ENCODE measurements around the gene CAMTA1. TPM values are rescaled to one million over a fixed set of nuclear protein-coding genes. Genes with fewer than 3 reads are reported as not detected.

Gene CAMTA1
- total and polyA plus RNA-seq, 4 donors = 90.5 to 236 (median 195) TPM

GRCh38 chr1:6969762-6970161, 184.5 kb downstream of the CAMTA1 start:
- 100% methylated on average over 2 of the region's 2 CpGs for WGBS (ENCODE audit: insufficient coverage)
- peaks cover 47% of the 10 kb centered on the region for H3K4me1 ChIP-seq (ENCODE audit: control insufficient read depth, insufficient read depth, low read length)
- H3K27me3 ChIP-seq (ENCODE audit: control insufficient read depth, insufficient read depth, low read length) = no peaks in the 10 kb centered on the region
- no peak for DNase-seq (ENCODE audit: low read depth in 4 of 6, low spot score in 6 of 6)
- no peak overlapping the region for H3K4me3 ChIP-seq (ENCODE audit: low read depth, low read length)
- peaks cover 4% of the 10 kb centered on the region for H3K36me3 ChIP-seq (ENCODE audit: control insufficient read depth, insufficient read depth, low read length)
- no peaks in the 10 kb centered on the region for H3K9me3 ChIP-seq (ENCODE audit: control insufficient read depth, insufficient read depth, low read length)
- no peak overlapping the region for H3K27ac ChIP-seq (ENCODE audit: low read depth, low read length)

DNA sequence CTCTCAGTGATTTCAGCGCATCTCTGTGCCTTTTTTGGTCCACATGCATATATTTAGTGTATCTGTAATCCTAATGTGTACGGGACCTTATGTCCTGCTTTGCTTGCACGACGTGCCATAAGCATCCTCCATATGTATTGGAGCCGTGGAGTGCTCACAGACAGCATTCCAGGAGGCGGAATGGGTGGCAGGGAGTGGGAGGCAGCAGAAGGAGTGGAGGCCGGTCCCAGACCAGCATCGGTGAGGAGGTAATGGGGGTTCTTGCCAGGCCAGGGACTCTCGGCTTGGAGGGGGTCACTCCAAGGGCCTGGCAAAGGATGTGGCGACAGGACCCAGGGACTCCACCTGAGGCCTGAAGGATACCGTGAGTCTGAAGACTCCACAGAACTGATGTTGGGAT, 185.0 kb downstream of the CAMTA1 start:
- H3K27ac ChIP-seq (ENCODE audit: low read depth, low read length) = no peak overlapping the region
- no peak overlapping the region for H3K4me3 ChIP-seq (ENCODE audit: low read depth, low read length)
- H3K36me3 ChIP-seq (ENCODE audit: control insufficient read depth, insufficient read depth, low read length) = peaks cover 4% of the 10 kb centered on the region
- no peak for DNase-seq (ENCODE audit: low read depth in 4 of 6, low spot score in 6 of 6)
- WGBS (ENCODE audit: insufficient coverage) = 97% methylated on average over 10 of the region's 11 CpGs
- H3K27me3 ChIP-seq (ENCODE audit: control insufficient read depth, insufficient read depth, low read length) = no peaks in the 10 kb centered on the region
- H3K4me1 ChIP-seq (ENCODE audit: control insufficient read depth, insufficient read depth, low read length) = peaks cover 47% of the 10 kb centered on the region
- no peaks in the 10 kb centered on the region for H3K9me3 ChIP-seq (ENCODE audit: control insufficient read depth, insufficient read depth, low read length)

DNA sequence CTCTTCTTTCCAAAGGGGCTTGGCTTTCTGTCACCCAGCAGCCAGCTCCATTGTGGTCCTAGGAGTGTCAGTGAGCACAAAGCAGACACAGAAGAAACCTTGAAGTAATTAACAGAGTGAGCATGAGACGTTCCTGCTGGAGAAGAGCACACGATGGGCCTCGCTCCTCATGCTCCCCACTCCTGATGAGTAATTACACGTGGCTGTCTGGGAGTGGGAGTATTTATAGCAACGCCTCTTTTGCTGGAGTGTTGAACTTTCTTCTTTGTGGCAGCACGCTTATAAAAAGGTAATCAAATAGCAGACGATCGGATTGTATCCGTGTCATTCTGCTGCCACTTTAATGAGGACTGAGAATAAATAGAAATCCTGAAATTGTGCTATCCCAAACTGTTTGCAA, 185.8 kb downstream of the CAMTA1 start:
- Histone ChIP-seq H3K27me3 (ENCODE audit: control insufficient read depth, insufficient read depth, low read length) (no peaks in the 10 kb centered on the region), H3K27ac (ENCODE audit: low read depth, low read length) (no peak overlapping the region), H3K4me1 (ENCODE audit: control insufficient read depth, insufficient read depth, low read length) (peaks cover 47% of the 10 kb centered on the region), H3K9me3 (ENCODE audit: control insufficient read depth, insufficient read depth, low read length) (no peaks in the 10 kb centered on the region), H3K36me3 (ENCODE audit: control insufficient read depth, insufficient read depth, low read length) (peaks cover 4% of the 10 kb centered on the region), H3K4me3 (ENCODE audit: low read depth, low read length) (no peak overlapping the region)
- WGBS (ENCODE audit: insufficient coverage) = 27% methylated on average over 7 of the region's 9 CpGs
- peak in 1 of 6 donors; percentile 48 for DNase-seq (ENCODE audit: low read depth in 4 of 6, low spot score in 6 of 6)

DNA sequence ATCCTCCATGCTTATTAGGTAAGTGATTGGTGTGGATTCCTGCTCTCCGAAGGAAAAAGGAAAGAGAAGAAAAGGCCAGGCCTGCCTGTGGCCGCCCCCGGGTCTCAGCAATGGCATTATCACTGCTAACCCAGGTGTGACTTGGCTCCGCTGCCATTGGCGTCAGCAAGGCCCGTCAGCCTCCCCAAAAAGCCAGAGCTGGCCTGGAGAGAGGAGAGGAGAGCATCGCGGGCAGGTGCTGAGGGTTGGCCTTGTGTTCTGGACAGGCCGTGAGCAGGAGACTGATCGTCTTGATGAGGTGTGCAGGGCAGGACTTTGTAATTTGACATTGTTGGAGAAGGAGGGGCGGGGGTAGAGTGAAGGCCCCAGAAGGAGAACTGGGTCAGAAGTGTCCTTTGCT, 186.4 kb downstream of the CAMTA1 start:
- WGBS (ENCODE audit: insufficient coverage) = 68% methylated on average over 10 of the region's 11 CpGs
- H3K4me1 ChIP-seq (ENCODE audit: control insufficient read depth, insufficient read depth, low read length) = peaks cover 51% of the 10 kb centered on the region
- no peaks in the 10 kb centered on the region for H3K27me3 ChIP-seq (ENCODE audit: control insufficient read depth, insufficient read depth, low read length)
- peaks cover 4% of the 10 kb centered on the region for H3K36me3 ChIP-seq (ENCODE audit: control insufficient read depth, insufficient read depth, low read length)
- no peak overlapping the region for H3K27ac ChIP-seq (ENCODE audit: low read depth, low read length)
- H3K9me3 ChIP-seq (ENCODE audit: control insufficient read depth, insufficient read depth, low read length) = no peaks in the 10 kb centered on the region
- DNase-seq (ENCODE audit: low read depth in 4 of 6, low spot score in 6 of 6) = no peak
- H3K4me3 ChIP-seq (ENCODE audit: low read depth, low read length) = no peak overlapping the region

DNA sequence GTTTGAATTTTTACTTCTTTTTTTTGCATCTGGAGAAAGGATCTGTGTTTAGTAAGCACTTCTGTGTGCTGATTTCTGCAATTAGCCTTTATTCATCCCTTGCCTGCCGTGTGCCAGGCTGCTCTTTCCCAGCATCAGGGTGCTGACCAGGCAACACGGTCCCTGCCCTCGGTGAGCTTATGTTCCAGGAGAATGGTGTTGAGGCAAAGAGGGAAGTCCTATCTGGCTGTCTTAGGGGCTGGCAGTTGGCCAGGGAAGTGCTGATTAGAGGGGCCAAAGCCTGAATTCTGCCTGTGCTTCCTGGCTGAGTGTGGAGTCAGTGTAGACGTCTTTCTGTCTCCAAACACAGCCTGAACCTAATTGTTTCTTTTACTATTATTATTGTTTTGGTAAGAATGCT, 187.1 kb downstream of the CAMTA1 start:
- no peak overlapping the region for H3K27ac ChIP-seq (ENCODE audit: low read depth, low read length)
- peaks cover 54% of the 10 kb centered on the region for H3K4me1 ChIP-seq (ENCODE audit: control insufficient read depth, insufficient read depth, low read length)

DNA sequence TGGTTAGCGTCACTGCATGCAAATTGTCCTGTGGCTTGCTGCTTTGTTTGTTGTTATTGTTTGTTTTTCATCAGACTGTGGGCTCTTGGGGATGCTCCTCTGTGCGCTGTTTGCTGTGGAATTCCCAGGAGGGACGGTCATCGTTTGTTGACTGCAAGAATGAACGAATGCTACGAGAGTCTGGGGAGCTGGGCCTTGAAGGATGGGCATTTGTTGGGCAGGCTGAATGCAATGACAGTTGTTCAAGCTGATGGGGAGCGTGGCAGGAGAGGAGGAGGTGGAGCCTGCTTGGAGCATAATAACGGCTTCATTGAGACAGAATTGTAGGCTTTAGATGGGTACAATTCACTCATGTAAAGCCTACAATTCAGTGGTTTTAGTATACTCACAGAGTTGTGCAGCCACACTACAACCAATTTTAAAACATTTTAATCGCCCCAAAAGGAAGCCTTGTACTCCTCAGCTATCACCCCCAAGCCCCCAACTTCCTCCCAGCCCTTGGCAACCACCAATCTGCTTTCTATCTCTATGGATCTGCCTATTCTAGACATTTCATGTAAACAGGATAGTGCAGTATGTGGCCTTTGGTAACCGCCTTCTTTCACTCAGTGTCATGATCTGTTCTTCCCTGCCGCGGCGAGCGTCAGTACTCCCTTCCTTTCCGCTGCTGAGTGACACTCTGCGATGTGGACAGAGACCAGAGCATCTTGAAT, 190.2 kb downstream of the CAMTA1 start:
- Histone ChIP-seq H3K36me3 (ENCODE audit: control insufficient read depth, insufficient read depth, low read length) (peaks cover 2% of the 10 kb centered on the region), H3K27me3 (ENCODE audit: control insufficient read depth, insufficient read depth, low read length) (no peaks in the 10 kb centered on the region), H3K9me3 (ENCODE audit: control insufficient read depth, insufficient read depth, low read length) (no peaks in the 10 kb centered on the region), H3K4me1 (ENCODE audit: control insufficient read depth, insufficient read depth, low read length) (peaks cover 57% of the 10 kb centered on the region), H3K27ac (ENCODE audit: low read depth, low read length) (no peak overlapping the region), H3K4me3 (ENCODE audit: low read depth, low read length) (no peak overlapping the region)
- DNase-seq (ENCODE audit: low read depth in 4 of 6, low spot score in 6 of 6) = peak in 1 of 6 donors; percentile 76
- 62% methylated on average over 13 of the region's 16 CpGs for WGBS (ENCODE audit: insufficient coverage)

More for the DNA sequence above, 187.1 kb downstream of the CAMTA1 start:
- Histone ChIP-seq H3K9me3 (ENCODE audit: control insufficient read depth, insufficient read depth, low read length) (no peaks in the 10 kb centered on the region), H3K4me3 (ENCODE audit: low read depth, low read length) (no peak overlapping the region), H3K36me3 (ENCODE audit: control insufficient read depth, insufficient read depth, low read length) (peaks cover 4% of the 10 kb centered on the region), H3K27me3 (ENCODE audit: control insufficient read depth, insufficient read depth, low read length) (no peaks in the 10 kb centered on the region)
- WGBS (ENCODE audit: insufficient coverage) = 44% methylated on average over 2 of the region's 4 CpGs
- no peak for DNase-seq (ENCODE audit: low read depth in 4 of 6, low spot score in 6 of 6)

DNA sequence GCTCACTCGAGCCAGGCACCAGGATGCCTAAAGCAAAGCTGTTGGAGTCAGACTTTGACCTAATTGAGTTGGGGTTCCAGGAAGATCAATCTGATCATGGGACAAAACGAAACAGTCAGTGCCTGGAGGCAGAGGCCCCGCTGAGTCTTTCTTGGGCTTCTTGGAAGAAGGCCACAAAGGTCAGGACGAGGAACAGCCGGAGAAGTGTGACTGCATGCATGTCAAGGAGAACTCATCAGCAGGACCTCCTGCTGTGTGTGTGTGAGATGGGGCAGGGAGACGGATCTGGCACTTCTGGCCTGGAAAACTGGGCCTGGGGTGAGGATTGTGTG, 190.8 kb downstream of the CAMTA1 start:
- H3K27ac ChIP-seq (ENCODE audit: low read depth, low read length) = no peak overlapping the region
- H3K4me1 ChIP-seq (ENCODE audit: control insufficient read depth, insufficient read depth, low read length) = peaks cover 52% of the 10 kb centered on the region
- no peaks in the 10 kb centered on the region for H3K9me3 ChIP-seq (ENCODE audit: control insufficient read depth, insufficient read depth, low read length)
- WGBS (ENCODE audit: insufficient coverage) = 59% methylated on average over 6 of the region's 6 CpGs
- peaks cover 2% of the 10 kb centered on the region for H3K36me3 ChIP-seq (ENCODE audit: control insufficient read depth, insufficient read depth, low read length)
- no peak overlapping the region for H3K4me3 ChIP-seq (ENCODE audit: low read depth, low read length)
- DNase-seq (ENCODE audit: low read depth in 4 of 6, low spot score in 6 of 6) = no peak
- H3K27me3 ChIP-seq (ENCODE audit: control insufficient read depth, insufficient read depth, low read length) = no peaks in the 10 kb centered on the region

DNA sequence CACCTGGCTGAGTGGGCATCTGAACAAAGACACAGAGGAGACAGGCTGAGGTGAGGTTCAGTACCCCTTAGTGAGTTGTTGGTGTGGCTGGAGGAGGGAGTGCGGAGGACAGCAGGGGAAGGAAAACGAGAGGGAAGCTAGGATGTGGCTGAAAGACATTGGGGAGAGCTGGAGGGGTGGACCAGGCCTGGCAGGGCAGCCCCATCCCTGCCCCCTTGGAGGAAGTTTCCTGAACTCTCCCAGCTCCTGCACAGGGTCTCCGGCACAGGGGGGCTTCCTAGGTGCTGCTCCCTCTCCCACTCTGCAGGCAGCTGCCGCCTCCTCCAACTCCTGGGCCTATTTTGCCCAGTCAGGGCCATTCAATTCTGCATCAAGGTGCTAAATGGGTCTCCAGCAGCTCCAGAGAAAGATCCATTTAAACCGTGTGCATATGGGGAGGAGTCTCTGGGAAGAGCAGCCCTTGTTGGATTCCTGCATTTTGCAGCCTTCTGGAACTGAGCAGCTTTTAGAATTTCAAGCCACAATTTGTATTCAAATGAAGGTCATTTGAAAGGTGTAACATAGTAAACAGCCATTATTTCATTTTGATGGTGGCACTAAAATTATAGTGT, 193.9 kb downstream of the CAMTA1 start:
- Histone ChIP-seq H3K36me3 (ENCODE audit: control insufficient read depth, insufficient read depth, low read length) (peaks cover 6% of the 10 kb centered on the region), H3K27ac (ENCODE audit: low read depth, low read length) (no peak overlapping the region), H3K27me3 (ENCODE audit: control insufficient read depth, insufficient read depth, low read length) (no peaks in the 10 kb centered on the region), H3K4me3 (ENCODE audit: low read depth, low read length) (no peak overlapping the region), H3K9me3 (ENCODE audit: control insufficient read depth, insufficient read depth, low read length) (no peaks in the 10 kb centered on the region), H3K4me1 (ENCODE audit: control insufficient read depth, insufficient read depth, low read length) (peaks cover 37% of the 10 kb centered on the region)
- DNase-seq (ENCODE audit: low read depth in 4 of 6, low spot score in 6 of 6) = peak in 1 of 6 donors; percentile 72
- 68% methylated on average over 4 of the region's 5 CpGs for WGBS (ENCODE audit: insufficient coverage)

- H3K27me3 ChIP-seq (ENCODE audit: control insufficient read depth, insufficient read depth, low read length) = no peaks in the 10 kb centered on the region
- no peak for DNase-seq (ENCODE audit: low read depth in 4 of 6, low spot score in 6 of 6)
- no peaks in the 10 kb centered on the region for H3K9me3 ChIP-seq (ENCODE audit: control insufficient read depth, insufficient read depth, low read length)
- no peak overlapping the region for H3K27ac ChIP-seq (ENCODE audit: low read depth, low read length)
- peaks cover 32% of the 10 kb centered on the region for H3K4me1 ChIP-seq (ENCODE audit: control insufficient read depth, insufficient read depth, low read length)
- H3K36me3 ChIP-seq (ENCODE audit: control insufficient read depth, insufficient read depth, low read length) = peaks cover 6% of the 10 kb centered on the region
- no peak overlapping the region for H3K4me3 ChIP-seq (ENCODE audit: low read depth, low read length)
Measured at GRCh38 chr1:6981595-6981994, 196.3 kb downstream of the CAMTA1 start.

DNA sequence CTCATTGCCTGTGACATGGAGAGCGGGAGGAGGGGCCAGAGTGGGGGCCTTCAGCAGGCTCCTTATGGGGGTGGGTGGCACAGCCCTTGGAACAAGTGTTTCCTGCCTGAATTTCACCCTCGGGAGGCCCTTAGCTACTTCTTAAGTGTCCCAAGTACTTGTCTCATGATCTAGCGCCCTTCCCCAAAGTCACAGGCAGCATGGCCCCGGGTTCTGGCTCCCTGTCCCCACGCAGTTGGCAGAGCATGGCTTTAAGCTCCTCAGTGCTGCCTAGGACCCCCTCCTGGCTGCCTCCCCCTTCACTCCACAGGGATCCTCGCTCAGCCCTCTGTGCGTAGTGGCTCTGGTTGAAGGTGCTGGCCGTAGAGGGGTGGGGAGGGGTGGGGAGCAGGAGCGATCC, 197.2 kb downstream of the CAMTA1 start:
- Histone ChIP-seq H3K4me3 (ENCODE audit: low read depth, low read length) (no peak overlapping the region), H3K36me3 (ENCODE audit: control insufficient read depth, insufficient read depth, low read length) (peaks cover 6% of the 10 kb centered on the region), H3K27me3 (ENCODE audit: control insufficient read depth, insufficient read depth, low read length) (no peaks in the 10 kb centered on the region), H3K27ac (ENCODE audit: low read depth, low read length) (no peak overlapping the region), H3K9me3 (ENCODE audit: control insufficient read depth, insufficient read depth, low read length) (no peaks in the 10 kb centered on the region), H3K4me1 (ENCODE audit: control insufficient read depth, insufficient read depth, low read length) (peaks cover 30% of the 10 kb centered on the region)
- no peak for DNase-seq (ENCODE audit: low read depth in 4 of 6, low spot score in 6 of 6)
- 91% methylated on average over 6 of the region's 9 CpGs for WGBS (ENCODE audit: insufficient coverage)
